Astrocyte (in vitro differentiated cells and primary cell): Measurements from ENCODE around the gene RAP1B. TPM values are rescaled to one million over a fixed set of nuclear protein-coding genes. Genes with fewer than 3 reads are reported as not detected.

Experiments used
- DNase-seq: peaks from one replicate; pipeline ENCODE4 v3.0.0-alpha.2; 2010; ENCODE audit warnings: low read depth
- FAIRE-seq: peaks from 2 replicates; lab custom pipeline; 2011; peaks lifted over from hg19 to GRCh38; lab: Jason Lieb, UNC
- H2AFZ ChIP-seq: 2 replicates; pipeline ENCODE4 v1.6.0; 2012; ENCODE audit warnings: low read depth, low read length, inconsistent platforms
- H3K27ac ChIP-seq: 2 replicates; pipeline ENCODE4 v1.5.1; 2011; ENCODE audit warnings: low read depth, low read length, inconsistent platforms
- H3K27me3 ChIP-seq: 2 replicates; pipeline ENCODE4 v1.6.0; 2011; ENCODE audit warnings: low read length, inconsistent platforms; ENCODE audit not compliant: insufficient read depth
- H3K36me3 ChIP-seq: 2 replicates; pipeline ENCODE4 v1.5.1; 2011; ENCODE audit warnings: low read length, inconsistent platforms; ENCODE audit not compliant: insufficient read depth
- H3K4me1 ChIP-seq: 2 replicates; pipeline ENCODE4 v1.5.1; 2011; ENCODE audit warnings: low read length, inconsistent platforms; ENCODE audit not compliant: insufficient read depth
- H3K4me2 ChIP-seq: 2 replicates; pipeline ENCODE4 v1.6.0; 2012; ENCODE audit warnings: low read length, inconsistent platforms
- H3K4me3 ChIP-seq: 2 replicates; pipeline ENCODE4 v1.5.1; 2011; ENCODE audit warnings: low read depth, mild to moderate bottlenecking, low read length, inconsistent platforms; ENCODE audit not compliant: insufficient read depth
- H3K79me2 ChIP-seq: 2 replicates; pipeline ENCODE4 v1.6.0; 2012; ENCODE audit warnings: mild to moderate bottlenecking, low read length, inconsistent platforms; ENCODE audit not compliant: insufficient read depth
- H3K9ac ChIP-seq: 2 replicates; pipeline ENCODE4 v1.6.0; 2012; ENCODE audit warnings: mild to moderate bottlenecking, low read length, inconsistent platforms
- H3K9me3 ChIP-seq: 2 replicates; pipeline ENCODE4 v1.5.1; 2012; ENCODE audit warnings: low read depth, mild to moderate bottlenecking, low read length, inconsistent platforms; ENCODE audit not compliant: insufficient read depth
- H4K20me1 ChIP-seq: 2 replicates; pipeline ENCODE4 v1.6.0; 2012; ENCODE audit warnings: low read length, inconsistent platforms; ENCODE audit not compliant: insufficient read depth
- H3K27ac Mint-ChIP-seq: one replicate; pipeline ENCODE4 v1.8.0; 2021; ENCODE audit warnings: mild to moderate bottlenecking, mixed read lengths; ENCODE audit not compliant: unreplicated experiment
- H3K27me3 Mint-ChIP-seq: one replicate; pipeline ENCODE4 v1.8.0; 2021; ENCODE audit warnings: low read depth, mixed read lengths; ENCODE audit not compliant: unreplicated experiment
- H3K36me3 Mint-ChIP-seq: one replicate; pipeline ENCODE4 v1.8.0; 2021; ENCODE audit warnings: low read depth, mixed read lengths; ENCODE audit not compliant: unreplicated experiment
- H3K4me1 Mint-ChIP-seq: one replicate; pipeline ENCODE4 v1.8.0; 2021; ENCODE audit warnings: low read depth, mixed read lengths; ENCODE audit not compliant: unreplicated experiment
- H3K4me3 Mint-ChIP-seq: one replicate; pipeline ENCODE4 v1.8.0; 2021; ENCODE audit warnings: mild to moderate bottlenecking, moderate library complexity, mixed read lengths; ENCODE audit not compliant: unreplicated experiment
- H3K9me3 Mint-ChIP-seq: one replicate; pipeline ENCODE4 v1.8.0; 2021; ENCODE audit warnings: mild to moderate bottlenecking, mixed read lengths; ENCODE audit not compliant: unreplicated experiment
- CTCF ChIP-seq: IDR thresholded peaks from 2 replicates; pipeline ENCODE4 v1.5.1; 2011; ENCODE audit warnings: low read depth, mild to moderate bottlenecking, inconsistent platforms, low read length, moderate library complexity; ENCODE audit not compliant: insufficient read depth
- EZH2 ChIP-seq: IDR thresholded peaks from 2 replicates; pipeline ENCODE4 v1.6.1; 2012; ENCODE audit warnings: mild to moderate bottlenecking, low read length, inconsistent platforms; ENCODE audit not compliant: insufficient read depth
- total RNA-seq: library from RNA; stranded (reverse); gene quantifications from 2 replicates; pipeline ENCODE4 v1.2.1, GENCODE V29; 2021

Gene RAP1B
- total RNA-seq, 1 donor from 2014 or later = 216 TPM

GRCh38 chr12:68641138-68641537 lies 30.4 kb downstream of the RAP1B start:
- FAIRE-seq (no peak), DNase-seq (no peak)
- Mint-ChIP-seq H3K4me1 (peaks cover 36% of the 10 kb centered on the region), H3K27ac (peak overlapping the region; percentile 36), H3K27me3 (no peaks in the 10 kb centered on the region), H3K4me3 (no peak overlapping the region), H3K9me3 (no peaks in the 10 kb centered on the region), H3K36me3 (peaks cover 3% of the 10 kb centered on the region)
- Histone ChIP-seq H3K27ac (no peak overlapping the region), H3K4me1 (peaks cover 4% of the 10 kb centered on the region), H3K9me3 (no peaks in the 10 kb centered on the region), H3K9ac (no peak overlapping the region), H3K4me3 (no peak overlapping the region), H2AFZ (no peak overlapping the region), H3K36me3 (no peaks in the 10 kb centered on the region), H3K79me2 (peaks cover 99% of the 10 kb centered on the region), H4K20me1 (peaks cover 82% of the 10 kb centered on the region), H3K27me3 (no peaks in the 10 kb centered on the region), H3K4me2 (no peak overlapping the region)
- TF ChIP-seq CTCF (no peak), EZH2 (no peak)

DNA sequence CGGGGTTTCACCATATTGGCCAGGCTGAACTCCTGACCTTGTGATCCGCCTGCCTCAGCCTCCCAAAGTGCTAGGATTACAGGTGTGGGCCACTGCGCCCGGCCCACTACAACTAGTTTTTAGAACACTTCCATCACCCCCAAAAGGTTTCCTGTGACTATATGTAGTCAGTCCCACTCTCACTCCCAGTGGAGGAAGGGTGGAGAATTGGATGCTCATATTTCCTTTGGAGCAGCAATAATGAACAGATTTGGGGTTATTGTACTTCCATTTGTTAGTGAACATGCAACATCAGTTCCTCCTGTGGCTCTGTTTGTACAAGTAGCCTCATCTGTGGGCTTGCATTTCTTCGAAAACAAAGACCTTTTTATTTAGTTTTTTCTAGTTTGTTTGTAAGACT lies 35.8 kb downstream of the RAP1B start:
- H3K4me1 ChIP-seq = no peaks in the 10 kb centered on the region

More for the DNA sequence above, 35.8 kb downstream of the RAP1B start:
- Histone ChIP-seq H3K9me3 (no peaks in the 10 kb centered on the region), H2AFZ (no peak overlapping the region), H3K27me3 (no peaks in the 10 kb centered on the region), H4K20me1 (peaks cover 72% of the 10 kb centered on the region), H3K36me3 (peaks cover 19% of the 10 kb centered on the region), H3K79me2 (peaks cover 100% of the 10 kb centered on the region), H3K9ac (no peak overlapping the region), H3K27ac (no peak overlapping the region), H3K4me3 (no peak overlapping the region), H3K4me2 (no peak overlapping the region)
- Mint-ChIP-seq H3K9me3 (no peaks in the 10 kb centered on the region), H3K27ac (no peak overlapping the region), H3K4me1 (peaks cover 8% of the 10 kb centered on the region), H3K36me3 (peaks cover 3% of the 10 kb centered on the region), H3K27me3 (no peaks in the 10 kb centered on the region), H3K4me3 (no peak overlapping the region)
- FAIRE-seq = no peak
- DNase-seq = no peak
- TF ChIP-seq EZH2 (no peak), CTCF (no peak)
